Renal cortex interstitium (tissue), 11 donors: Measurements from ENCODE around the gene MYL3. TPM values are rescaled to one million over a fixed set of nuclear protein-coding genes. Genes with fewer than 3 reads are reported as not detected.

Experiments
- DNase-seq, 11 donors: peaks; one replicate each; pipeline ENCODE4 v3.0.0-alpha.2; 2013; ENCODE audit warnings: low read depth in 9 of 11, low spot score in 4 of 11; ENCODE audit errors: extremely low read depth in 1 of 11
- polyA plus RNA-seq, 3 donors: library from polyadenylated mRNA; unstranded; fragments of 120-200 nt; gene quantifications; one replicate each; pipeline ENCODE4 v1.2.1, GENCODE V29; 2013; ENCODE audit not compliant: insufficient read length in 3 of 3

Gene MYL3
- polyA plus RNA-seq, 3 donors = 22.2 to 25.7 (median 22.5) TPM

DNA sequence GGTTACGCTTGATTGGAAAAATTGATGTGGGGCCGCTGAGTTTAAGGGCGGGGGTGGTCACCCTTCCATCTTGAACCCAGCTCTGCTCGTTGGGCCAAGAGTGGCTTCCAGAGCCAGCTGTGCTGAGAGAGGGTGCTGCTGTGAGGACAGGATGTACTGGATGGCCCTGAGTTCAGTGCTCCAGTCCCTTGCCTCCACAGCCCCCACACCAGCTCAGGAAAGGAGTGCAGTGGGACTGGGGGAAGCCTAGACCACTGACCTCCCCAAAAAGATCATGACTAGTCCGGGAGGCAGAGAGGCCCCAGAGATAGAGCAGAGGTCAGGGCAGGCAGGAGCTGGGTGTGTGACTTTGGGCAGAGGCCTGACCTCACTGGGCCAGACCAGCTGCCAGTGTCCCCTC, 10.3 kb upstream of the MYL3 start:
- DNase-seq = no peak

GRCh38 chr3:46871222-46871621, 8.0 kb upstream of the MYL3 start:
- no peak for DNase-seq

- DNase-seq = no peak
Measured at GRCh38 chr3:46870651-46871050, 7.4 kb upstream of the MYL3 start.

GRCh38 chr3:46869440-46869839, 6.2 kb upstream of the MYL3 start:
- DNase-seq = no peak

DNA sequence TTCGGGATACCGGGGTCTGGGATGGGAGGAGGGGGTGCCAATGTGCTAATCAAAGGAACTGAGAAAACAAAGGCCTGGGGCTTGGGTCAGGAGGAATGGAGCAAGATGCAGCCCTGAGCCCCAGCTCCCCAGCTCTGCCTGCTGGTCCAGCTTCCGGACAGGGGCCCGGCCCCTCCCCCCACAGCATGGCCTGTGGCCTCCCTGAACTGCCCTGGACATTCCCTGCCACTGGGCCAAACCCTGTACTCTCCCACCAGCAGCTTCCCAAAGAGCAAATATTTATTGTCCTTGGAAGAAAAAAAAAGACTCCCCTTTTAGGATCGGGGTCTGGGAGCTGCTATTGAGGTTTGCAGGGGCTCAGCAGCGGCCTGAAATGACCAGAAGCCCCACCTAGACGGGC, 5.7 kb upstream of the MYL3 start:
- no peak for DNase-seq

- DNase-seq = no peak
Measured at GRCh38 chr3:46868287-46868686, 5.0 kb upstream of the MYL3 start.

GRCh38 chr3:46867550-46867898, 4.3 kb upstream of the MYL3 start:
- DNase-seq = no peak

- DNase-seq = no peak
Measured at GRCh38 chr3:46866720-46867549, 3.7 kb upstream of the MYL3 start.

GRCh38 chr3:46866032-46866595, 2.9 kb upstream of the MYL3 start:
- no peak for DNase-seq

DNA sequence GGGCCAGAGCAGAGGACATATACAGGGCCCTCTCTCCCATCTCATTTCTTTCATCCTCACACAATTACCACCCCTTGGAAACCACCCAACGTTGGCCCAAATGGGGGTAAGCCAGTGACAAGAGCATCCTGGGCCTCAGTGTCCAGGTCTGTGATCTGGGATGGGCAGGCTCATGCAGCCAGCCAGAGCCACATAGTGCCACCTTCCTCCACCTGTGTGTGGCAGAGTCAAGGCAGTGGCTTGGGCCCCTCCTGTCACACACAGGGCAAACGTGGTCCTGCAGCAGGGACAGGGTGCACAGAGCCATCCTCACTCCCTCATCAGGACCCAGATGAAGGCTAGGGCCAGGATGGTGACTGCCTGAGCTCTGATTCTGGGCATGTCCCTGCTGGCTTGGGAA, 2.3 kb upstream of the MYL3 start:
- no peak for DNase-seq

GRCh38 chr3:46865031-46865507, 1.8 kb upstream of the MYL3 start:
- DNase-seq = no peak

DNA sequence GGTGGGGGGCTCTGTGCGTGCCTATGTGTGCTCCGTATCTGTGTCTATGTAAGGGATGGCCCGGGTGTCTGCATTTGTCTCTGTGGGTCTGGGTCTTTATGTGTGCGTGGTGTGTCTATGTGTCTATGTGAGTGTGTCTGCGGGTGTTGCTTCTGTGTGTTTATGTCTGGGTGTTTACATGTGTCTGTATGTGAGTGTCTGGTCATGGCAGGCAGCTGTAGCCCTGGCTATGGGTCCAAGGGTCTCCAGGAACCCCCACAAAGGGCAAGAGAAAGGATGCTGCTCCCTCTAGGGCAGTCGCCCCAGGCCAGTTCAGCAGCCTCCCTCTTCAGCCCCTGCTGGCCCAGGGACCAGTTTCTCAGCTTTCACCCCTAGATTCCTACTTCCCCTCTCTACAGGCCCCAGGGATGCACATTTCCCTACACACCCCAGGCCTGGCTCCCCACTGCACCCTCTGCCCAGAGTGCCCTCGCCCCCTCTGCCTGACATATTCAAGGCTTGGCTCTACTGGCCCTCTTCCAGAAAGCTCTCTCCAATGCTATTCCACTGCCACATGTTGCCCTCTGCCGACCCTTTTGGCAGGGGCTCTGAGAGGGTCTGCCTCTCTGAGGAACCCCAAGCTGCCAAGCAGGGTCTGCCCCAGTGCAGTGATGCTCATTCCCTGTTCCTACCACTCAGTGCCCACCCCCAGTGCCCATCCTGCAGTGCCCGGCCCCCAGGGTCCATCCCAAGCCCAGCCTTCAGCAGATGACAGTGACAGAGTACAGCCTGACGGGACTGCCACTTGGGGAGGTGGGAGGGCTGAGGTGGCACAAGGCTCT, 1.0 kb upstream of the MYL3 start:
- no peak for DNase-seq

DNA sequence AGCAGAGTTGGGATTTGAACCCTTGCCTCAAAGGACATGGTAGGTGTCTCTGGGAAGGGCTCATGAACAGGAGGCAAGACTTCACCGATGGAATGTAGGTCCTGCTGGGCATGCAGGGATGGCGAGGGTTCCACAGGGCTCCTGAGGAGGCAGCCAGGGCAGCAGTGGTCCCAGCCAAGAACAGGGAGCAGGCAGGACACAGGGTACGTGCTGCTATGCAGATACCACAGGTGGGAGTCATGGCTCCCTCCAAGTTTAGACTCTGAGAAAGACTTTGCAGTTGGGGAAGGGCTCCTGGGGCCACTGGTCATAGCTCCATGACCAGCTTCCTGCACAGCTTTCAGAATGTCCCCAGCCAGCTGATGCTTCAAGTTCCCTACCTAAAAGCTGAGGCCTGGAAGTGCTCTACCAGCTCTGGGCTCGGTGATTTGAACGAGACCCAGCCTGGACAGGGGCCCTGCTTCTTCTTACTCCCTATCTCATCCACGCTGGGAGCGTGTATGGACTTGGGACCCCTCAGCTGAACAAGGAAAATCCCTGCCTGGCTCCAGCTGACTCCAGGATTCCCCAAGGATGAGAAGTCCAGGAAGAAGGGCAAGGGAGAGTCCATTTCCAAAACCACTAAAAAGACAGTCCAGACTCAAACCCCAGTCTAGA, 747 bp downstream of the MYL3 start:
- no peak for DNase-seq

- no peak for DNase-seq
Measured at GRCh38 chr3:46861605-46862368, 1.5 kb downstream of the MYL3 start.

DNA sequence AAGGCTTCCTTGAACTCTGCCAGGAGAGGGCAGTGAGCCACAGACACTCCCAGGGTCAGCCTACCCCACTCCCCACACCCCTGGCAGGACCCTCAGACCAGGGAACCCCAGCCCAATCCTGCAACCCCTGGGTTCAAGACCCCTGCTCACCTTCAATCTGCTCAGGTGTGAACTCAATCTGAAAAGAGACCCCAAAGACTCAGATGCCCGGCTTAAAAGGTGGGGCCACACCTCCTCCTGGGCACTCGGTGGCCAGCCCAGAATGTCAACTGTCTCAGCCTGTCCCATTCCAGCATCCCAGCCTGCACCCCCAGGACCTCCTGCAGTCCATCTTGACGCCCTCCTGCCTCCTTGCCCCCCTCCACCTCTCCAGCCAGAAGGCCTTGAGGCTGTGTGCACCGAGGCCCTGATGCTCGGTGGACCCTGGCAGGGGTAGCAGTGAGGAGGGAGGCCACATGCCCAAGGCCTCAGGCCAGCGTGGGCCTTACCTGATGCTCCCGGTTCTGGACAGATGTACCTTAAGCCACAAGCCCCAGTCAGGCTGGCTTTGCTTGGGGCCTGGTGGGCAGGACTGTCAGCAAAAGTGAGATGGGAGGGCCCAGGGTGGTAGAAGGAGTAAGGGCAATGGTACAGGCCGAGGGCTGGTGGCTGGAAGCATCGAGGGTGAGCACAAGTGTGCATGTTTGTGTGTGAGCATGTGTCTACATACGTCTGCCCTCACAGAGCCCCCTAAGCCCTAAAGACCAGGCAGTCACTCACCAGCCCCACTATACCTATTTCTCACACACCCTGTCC, 2.2 kb downstream of the MYL3 start:
- DNase-seq = no peak

DNA sequence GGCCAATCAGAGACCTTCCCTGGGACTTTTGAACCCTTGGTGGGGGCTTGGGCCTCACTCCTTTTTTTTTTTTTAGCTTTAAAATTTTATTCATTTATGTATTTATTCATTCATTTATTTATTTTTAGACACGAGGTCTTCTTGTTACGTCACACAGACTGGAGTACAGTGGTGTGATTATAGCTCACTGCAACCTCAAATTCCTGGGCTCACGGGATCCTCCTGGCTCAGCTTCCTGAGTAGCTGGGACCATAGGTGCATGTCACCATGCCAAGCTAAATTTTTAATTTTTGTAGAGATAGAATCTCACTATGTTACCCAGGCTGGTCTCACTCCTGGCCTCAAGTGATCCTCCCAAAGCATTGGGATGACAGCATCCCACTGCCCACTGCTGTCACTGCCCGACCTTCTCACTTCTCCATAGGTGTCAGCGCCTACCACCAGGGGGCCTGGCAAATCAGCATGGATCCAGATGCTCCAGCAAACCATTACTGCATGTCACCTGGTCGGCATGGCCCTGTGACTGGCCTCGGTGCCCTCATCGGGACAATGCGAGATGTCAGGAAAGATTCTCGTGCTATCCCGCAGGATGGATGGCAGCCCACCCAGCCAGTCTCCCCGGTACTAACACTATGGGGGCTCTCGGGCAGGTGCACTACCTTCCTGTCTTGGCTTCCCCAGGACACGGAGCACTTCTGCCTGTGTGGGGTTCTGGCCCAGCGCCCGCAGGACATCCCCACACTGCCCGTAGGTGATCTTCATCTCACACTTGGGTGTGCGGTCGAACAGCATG, 3.0 kb downstream of the MYL3 start:
- DNase-seq = no peak

GRCh38 chr3:46859001-46859710, 4.1 kb downstream of the MYL3 start:
- DNase-seq = no peak
